ENCODE data around the gene TTC6. TPM values are rescaled to one million over a fixed set of nuclear protein-coding genes. Genes with fewer than 3 reads are reported as not detected.

The TTC6 gene
- polyA plus RNA-seq, 3 donors from 2014 or later: not detected

DNA sequence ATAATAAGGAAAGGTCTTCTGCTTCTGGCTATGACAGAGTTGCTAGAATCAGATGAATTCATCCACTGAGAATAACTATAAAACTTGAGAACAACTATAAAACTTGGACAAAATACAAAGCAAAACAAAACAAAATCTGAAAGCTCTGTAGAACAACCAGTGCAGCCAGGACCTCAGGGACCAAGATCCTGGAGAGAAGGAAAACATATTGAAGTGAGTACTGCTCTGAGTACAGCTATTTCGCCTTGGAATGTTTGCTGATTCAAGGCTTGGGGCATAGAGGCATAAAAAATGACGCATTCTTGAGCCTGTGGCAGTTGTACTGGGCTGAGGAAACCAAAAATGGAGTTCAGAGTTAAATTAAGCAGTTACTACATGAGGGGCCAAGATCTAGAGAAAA is 22.1 kb upstream of the TTC6 start:
- peaks cover 0 to 2% (median 0%) of the 10 kb centered on the region in 3 donors for H3K27me3 Mint-ChIP-seq (ENCODE audit: low read depth in 3 of 3)
- peaks cover 3 to 35% (median 15%) of the 10 kb centered on the region in 6 donors for H3K9me3 Mint-ChIP-seq
- H3K4me3 Mint-ChIP-seq: no peak overlapping the region
- DNase-seq: no peak
- H3K27ac Mint-ChIP-seq: no peak overlapping the region
- H3K36me3 Mint-ChIP-seq: no peaks in the 10 kb centered on the region
- H3K4me1 Mint-ChIP-seq: no peaks in the 10 kb centered on the region

DNA sequence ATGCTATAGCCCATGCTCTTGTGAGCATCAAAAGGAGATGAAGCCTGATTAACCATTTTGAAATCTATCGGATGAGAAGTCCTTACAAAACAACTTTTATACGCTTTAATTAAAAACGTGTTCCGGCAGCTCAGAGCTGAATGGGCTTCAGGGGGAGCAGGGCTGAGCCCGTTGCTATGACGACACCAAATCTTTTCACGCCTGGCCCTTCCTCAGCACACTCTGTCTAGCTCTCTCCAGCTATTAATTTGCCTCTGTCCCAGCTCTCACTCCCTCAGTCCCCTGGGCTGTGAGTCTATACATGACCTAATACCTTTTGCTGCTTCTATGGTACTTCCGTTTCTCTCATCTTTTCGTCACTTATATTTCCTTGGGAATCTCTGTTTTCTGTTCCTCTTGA is 16.2 kb upstream of the TTC6 start:
- no peak for DNase-seq
- H3K9me3 Mint-ChIP-seq: peaks cover 6 to 22% (median 14%) of the 10 kb centered on the region in 6 donors
- no peak overlapping the region for H3K4me3 Mint-ChIP-seq
- H3K4me1 Mint-ChIP-seq: no peaks in the 10 kb centered on the region
- H3K27me3 Mint-ChIP-seq (ENCODE audit: low read depth in 3 of 3): peaks cover 0 to 3% (median 2%) of the 10 kb centered on the region in 3 donors
- H3K27ac Mint-ChIP-seq: no peak overlapping the region
- no peaks in the 10 kb centered on the region for H3K36me3 Mint-ChIP-seq

DNA sequence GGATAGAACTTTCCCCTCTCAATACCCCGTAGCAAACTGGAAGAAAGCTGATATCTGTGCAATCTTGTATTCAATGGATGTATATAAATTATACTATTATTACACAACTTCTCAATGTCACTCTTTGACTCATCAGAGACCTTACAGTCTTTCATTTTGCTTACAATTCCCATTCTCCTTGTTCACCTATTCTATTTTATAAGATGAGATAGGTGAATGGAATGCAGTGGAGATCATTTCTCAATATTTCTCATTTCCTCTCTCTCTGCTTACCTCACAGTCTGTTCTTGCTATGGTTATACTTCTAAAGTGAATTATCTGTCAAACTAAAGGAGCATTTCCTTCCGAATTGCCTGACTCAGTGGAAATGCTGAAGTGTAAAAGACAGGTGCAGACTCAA is 15.3 kb upstream of the TTC6 start:
- Mint-ChIP-seq H3K27ac (no peak overlapping the region), H3K27me3 (ENCODE audit: low read depth in 3 of 3) (peaks cover 0 to 6% (median 2%) of the 10 kb centered on the region in 3 donors), H3K36me3 (no peaks in the 10 kb centered on the region), H3K4me1 (no peaks in the 10 kb centered on the region), H3K4me3 (no peak overlapping the region), H3K9me3 (peaks cover 2 to 24% (median 11%) of the 10 kb centered on the region in 6 donors)
- no peak for DNase-seq

DNA sequence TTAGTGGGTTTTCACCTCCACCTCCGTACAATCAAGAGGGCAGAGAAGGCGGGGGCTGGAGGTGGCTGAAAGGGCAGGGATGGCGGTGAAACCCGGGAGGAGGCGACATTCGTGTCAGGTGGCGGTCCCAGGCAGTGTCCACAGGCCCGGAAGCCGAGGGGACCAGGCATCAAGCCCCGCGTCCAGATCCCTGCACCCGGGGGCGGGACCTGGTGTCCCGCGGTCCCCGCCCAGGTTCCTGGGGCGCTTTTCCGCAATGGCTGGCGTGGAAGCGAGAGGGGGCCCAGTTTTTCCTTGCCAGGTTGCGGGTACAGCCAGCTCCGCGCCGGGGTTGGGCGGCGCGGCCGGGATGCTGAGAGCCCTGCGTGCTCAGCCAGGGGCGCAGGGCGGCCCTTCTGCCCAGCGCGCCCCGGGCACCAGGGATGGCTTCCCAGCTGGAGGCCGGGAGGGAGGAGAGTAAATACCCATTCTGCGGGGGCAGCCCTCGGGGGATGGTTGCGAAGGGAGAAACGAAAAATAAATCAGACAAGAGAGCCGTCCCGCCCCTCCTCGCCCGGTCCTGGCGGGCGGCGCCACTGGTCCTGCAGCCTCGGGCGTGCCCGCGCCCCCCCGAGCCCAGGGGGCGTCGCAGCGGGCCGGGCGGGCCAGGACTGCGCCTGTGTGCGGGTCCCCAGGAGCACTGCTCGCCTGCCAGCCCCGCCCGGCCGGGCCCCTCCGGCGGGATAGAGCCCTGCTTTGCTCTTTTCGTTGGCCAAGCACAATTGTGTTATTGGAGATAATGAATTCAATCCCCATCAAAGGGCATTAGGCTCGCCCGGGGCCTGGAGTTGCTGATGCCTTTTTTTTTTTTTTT is 11.8 kb upstream of the TTC6 start:
- peaks cover 8 to 18% (median 8%) of the 10 kb centered on the region in 3 donors for H3K27me3 Mint-ChIP-seq (ENCODE audit: low read depth in 3 of 3)
- H3K4me3 Mint-ChIP-seq: no peak overlapping the region
- H3K36me3 Mint-ChIP-seq: peaks cover 0 to 3% (median 0%) of the 10 kb centered on the region in 3 donors
- peaks cover 10 to 51% (median 15%) of the 10 kb centered on the region in 6 donors for H3K9me3 Mint-ChIP-seq
- DNase-seq: no peak
- H3K27ac Mint-ChIP-seq: no peak overlapping the region
- H3K4me1 Mint-ChIP-seq: no peaks in the 10 kb centered on the region

DNA sequence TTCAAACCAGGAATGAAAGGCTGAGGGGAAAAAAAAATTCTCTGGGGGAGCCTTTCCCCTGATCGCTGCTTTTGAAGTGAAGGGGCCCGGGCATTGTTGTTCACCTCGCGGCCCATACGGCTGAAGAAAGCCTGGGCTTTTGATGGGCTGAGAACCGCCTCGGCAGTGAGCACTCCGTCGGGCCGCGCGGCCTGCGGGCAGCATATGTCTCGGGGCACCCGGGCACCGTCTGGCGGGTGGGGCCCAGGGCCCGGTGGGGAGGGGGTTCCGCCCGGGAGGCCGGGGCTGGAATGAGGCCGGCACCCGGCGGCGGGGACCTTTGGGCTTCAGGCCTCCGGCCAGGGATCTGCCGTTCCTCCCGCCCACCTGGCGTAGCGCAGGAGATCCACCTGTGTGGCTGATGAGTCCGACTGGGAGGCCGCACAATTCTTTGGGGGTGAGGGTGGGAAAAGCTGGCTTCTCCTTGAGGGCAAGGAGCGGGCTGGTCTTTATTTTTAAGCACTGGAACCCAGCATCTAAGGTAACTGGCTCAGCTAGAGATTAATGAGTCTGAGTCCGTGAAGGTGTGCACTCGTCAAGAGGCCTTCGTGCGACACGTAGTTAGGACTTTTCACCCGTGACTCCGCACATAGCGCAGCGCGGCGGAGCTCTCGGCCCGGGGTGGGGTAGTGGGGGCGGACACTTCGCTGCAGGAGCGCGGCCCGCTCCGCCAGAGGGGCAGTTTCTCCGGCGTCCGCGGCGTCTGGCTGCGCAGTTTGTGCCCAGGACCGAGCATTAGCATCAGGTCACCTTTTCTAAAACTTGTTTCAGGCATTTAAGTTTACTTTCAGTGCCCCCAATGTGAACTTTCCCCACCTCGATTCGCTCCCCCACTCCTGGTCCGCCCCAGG is 11.0 kb upstream of the TTC6 start:
- Mint-ChIP-seq H3K9me3 (peaks cover 12 to 59% (median 22%) of the 10 kb centered on the region in 6 donors), H3K4me3 (no peak overlapping the region), H3K4me1 (no peaks in the 10 kb centered on the region), H3K27me3 (ENCODE audit: low read depth in 3 of 3) (peaks cover 12 to 24% (median 15%) of the 10 kb centered on the region in 3 donors), H3K36me3 (peaks cover 3 to 10% (median 4%) of the 10 kb centered on the region in 3 donors), H3K27ac (no peak overlapping the region)
- DNase-seq: no peak

DNA sequence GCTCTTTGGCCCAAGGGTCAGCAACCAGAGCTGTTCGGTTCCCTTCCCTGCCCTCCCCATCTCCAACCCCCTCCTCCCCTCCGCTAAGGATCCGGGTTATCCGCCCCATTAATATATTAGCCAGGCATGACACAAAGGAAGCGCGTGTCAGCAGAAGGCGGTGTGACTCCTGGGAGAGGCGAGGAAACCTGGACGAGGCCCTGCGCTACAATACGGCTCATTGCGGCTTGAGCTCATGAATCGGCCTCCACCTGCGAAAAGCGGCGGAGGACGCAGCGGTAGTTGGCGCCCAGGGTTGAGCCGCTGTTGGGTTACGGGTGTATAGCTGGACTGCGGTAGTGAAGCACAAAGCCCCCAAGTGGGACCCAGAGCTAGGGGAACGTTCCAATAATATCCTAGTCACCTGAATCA is 10.3 kb upstream of the TTC6 start:
- H3K4me3 Mint-ChIP-seq: no peak overlapping the region
- peaks cover 11 to 56% (median 21%) of the 10 kb centered on the region in 6 donors for H3K9me3 Mint-ChIP-seq
- no peak overlapping the region for H3K27ac Mint-ChIP-seq
- DNase-seq: no peak
- peaks cover 12 to 25% (median 16%) of the 10 kb centered on the region in 3 donors for H3K27me3 Mint-ChIP-seq (ENCODE audit: low read depth in 3 of 3)
- H3K36me3 Mint-ChIP-seq: peaks cover 4 to 12% (median 4%) of the 10 kb centered on the region in 3 donors
- no peaks in the 10 kb centered on the region for H3K4me1 Mint-ChIP-seq

DNA sequence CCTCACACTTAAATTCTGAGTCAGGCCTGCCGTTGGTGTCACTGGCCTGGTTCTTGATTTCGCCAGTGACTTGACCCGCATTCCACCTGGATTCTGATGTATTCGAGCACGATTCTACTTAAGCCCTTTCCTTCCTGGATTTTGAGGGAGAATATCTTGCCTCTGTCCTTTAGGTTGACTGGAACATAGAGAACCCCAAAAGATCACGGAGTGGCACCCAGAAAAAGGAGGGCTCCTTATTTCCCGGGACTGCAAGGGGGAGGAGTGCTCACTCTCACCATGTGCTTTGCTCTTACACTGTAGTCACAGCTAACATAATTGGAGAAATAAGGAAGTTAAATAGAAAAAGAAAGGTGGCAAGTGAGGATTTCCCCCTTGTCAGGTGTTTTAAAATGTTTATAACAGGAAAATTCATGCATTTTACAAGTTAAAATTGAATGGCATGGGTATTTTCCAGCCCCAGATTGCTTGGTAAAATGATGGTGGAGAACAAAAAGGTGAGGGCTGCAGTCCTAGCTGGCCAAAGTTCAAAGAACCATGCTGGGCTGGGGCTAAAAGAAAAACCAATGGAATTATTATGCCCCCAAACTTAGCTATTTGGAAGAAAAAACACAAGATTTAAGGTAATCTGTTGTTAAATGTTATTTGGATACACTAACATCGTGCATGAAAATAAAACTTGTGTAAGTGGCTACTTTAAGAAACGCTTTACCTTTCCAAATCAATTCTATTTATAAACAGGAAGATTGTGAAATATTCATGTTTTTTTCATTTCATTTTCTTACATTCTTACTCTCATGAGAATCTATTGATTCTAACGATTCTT is 9.2 kb upstream of the TTC6 start:
- H3K36me3 Mint-ChIP-seq: peaks cover 4 to 21% (median 13%) of the 10 kb centered on the region in 3 donors
- no peak for DNase-seq
- H3K9me3 Mint-ChIP-seq: peaks cover 9 to 62% (median 27%) of the 10 kb centered on the region in 6 donors
- peaks cover 15 to 31% (median 16%) of the 10 kb centered on the region in 3 donors for H3K27me3 Mint-ChIP-seq (ENCODE audit: low read depth in 3 of 3)
- no peaks in the 10 kb centered on the region for H3K4me1 Mint-ChIP-seq
- H3K4me3 Mint-ChIP-seq: no peak overlapping the region
- H3K27ac Mint-ChIP-seq: no peak overlapping the region

DNA sequence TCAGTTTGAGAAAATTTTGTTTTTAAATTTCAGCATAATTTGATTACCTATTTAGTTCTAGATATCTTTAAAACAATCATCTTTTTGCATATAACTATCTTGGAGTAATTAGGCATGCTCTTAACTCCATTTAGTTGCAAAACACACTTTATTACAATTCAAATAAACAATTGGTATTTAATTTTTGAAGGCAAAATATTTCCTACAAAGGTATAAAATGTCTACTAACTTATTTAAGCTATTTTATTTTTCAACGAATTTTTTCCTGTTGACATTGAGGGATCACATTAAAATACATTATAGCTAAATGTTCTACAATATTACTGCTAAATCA is 8.7 kb upstream of the TTC6 start:
- no peaks in the 10 kb centered on the region for H3K4me1 Mint-ChIP-seq
- peaks cover 16 to 33% (median 18%) of the 10 kb centered on the region in 3 donors for H3K27me3 Mint-ChIP-seq (ENCODE audit: low read depth in 3 of 3)
- no peak overlapping the region for H3K4me3 Mint-ChIP-seq
- peaks cover 4 to 23% (median 13%) of the 10 kb centered on the region in 3 donors for H3K36me3 Mint-ChIP-seq
- no peak overlapping the region for H3K27ac Mint-ChIP-seq
- H3K9me3 Mint-ChIP-seq: peaks cover 11 to 59% (median 28%) of the 10 kb centered on the region in 6 donors
- DNase-seq: no peak

DNA sequence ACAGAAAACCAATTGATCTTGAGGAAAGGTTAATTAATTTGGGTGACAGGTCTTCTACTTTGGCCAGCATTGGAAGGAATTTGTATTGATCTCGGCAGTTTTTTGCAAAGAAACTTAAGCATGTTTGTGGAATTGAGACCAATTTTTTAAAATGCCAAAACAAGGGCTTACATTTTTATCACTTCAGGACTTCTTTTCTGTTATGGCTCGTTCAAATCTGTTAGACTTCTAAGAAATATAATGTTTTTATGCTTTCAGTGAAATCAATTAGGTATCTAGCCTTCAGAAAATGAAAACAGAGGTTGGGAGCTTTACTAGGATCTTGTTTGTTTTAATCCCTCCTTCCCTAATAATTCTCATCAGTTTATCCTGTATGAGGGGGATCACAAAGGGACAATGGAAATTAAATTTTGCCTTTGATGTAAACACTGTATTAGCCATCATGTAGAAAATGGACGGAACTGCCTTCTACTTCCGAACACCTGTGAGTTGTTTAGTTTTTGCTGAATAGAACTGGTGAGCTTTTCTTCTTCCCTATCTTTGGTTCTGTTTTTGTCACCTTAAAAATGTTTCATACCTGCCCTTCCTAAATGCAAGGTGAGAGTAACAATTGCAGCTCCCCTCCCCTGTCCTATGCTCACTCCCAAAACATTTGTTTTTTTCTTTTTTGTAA is 8.2 kb upstream of the TTC6 start:
- H3K27me3 Mint-ChIP-seq (ENCODE audit: low read depth in 3 of 3): peaks cover 16 to 33% (median 18%) of the 10 kb centered on the region in 3 donors

DNA sequence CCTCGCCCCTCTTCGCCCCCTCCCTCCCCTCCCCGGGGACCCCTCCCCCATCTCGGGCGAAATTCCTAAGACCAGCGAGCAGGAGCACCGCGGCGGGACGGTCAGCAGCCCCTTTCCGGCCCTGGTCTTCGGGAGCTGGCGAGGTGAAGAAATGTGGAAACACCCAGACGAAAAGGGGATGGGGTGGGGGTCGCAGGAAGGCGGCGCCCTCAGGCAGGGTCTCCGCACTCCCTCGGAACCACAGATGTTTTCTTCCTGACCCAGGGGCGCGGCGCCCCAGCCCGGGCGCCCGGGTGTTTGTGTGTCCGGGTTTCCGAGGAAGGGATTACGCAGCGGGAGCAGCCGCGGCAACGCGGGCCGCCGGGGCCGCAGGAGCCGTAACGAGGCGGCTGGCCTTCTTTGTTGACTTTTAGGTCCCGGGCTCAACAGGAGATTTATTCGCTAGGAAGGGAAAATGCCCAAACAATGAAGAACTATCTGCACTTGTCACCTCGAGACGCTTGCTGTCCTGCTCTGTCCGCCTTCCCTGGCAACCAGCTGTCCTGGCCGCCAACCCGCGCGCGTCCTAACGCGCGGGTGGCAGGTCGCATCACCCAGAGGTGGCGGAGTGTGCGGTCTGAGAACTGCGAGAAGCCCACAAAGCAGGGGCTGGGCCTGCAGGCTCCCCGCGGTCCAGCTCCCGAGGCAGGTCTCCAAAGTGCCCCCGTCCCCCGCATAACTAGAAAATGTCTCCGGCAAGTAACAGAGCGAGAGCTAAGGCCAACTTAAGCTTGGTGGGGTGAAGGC is 7.4 kb upstream of the TTC6 start:
- H3K9me3 Mint-ChIP-seq: peaks cover 11 to 64% (median 29%) of the 10 kb centered on the region in 6 donors
- H3K27ac Mint-ChIP-seq: no peak overlapping the region
- H3K4me3 Mint-ChIP-seq: no peak overlapping the region
- DNase-seq: no peak
- H3K36me3 Mint-ChIP-seq: peaks cover 4 to 27% (median 13%) of the 10 kb centered on the region in 3 donors
- H3K4me1 Mint-ChIP-seq: no peaks in the 10 kb centered on the region
- H3K27me3 Mint-ChIP-seq (ENCODE audit: low read depth in 3 of 3): peaks cover 17 to 37% (median 18%) of the 10 kb centered on the region in 3 donors

More for the DNA sequence above, 8.2 kb upstream of the TTC6 start:
- peaks cover 11 to 56% (median 28%) of the 10 kb centered on the region in 6 donors for H3K9me3 Mint-ChIP-seq
- H3K27ac Mint-ChIP-seq: no peak overlapping the region
- no peak for DNase-seq
- H3K4me1 Mint-ChIP-seq: no peaks in the 10 kb centered on the region
- no peak overlapping the region for H3K4me3 Mint-ChIP-seq
- H3K36me3 Mint-ChIP-seq: peaks cover 4 to 23% (median 13%) of the 10 kb centered on the region in 3 donors

DNA sequence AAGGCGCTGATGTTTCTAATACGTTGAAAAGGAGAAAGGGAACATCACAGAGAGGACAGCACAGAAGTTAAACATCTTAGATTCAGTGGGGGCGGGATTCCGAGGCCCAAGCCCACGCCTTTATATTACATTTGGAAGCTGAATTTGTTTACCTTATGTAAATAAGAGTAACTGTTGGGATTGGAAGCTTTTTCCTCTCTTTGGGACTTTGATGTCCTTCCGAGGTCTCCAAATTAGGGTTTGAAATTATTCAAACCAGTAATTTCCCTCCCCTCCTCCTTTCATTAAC is 6.8 kb upstream of the TTC6 start:
- Mint-ChIP-seq H3K27ac (no peak overlapping the region), H3K4me1 (no peaks in the 10 kb centered on the region), H3K4me3 (peak overlapping the region in 1 of 5 donors; percentile 40), H3K9me3 (peaks cover 13 to 69% (median 30%) of the 10 kb centered on the region in 6 donors), H3K36me3 (peaks cover 4 to 28% (median 13%) of the 10 kb centered on the region in 3 donors), H3K27me3 (ENCODE audit: low read depth in 3 of 3) (peaks cover 22 to 41% (median 23%) of the 10 kb centered on the region in 3 donors)
- DNase-seq: no peak

DNA sequence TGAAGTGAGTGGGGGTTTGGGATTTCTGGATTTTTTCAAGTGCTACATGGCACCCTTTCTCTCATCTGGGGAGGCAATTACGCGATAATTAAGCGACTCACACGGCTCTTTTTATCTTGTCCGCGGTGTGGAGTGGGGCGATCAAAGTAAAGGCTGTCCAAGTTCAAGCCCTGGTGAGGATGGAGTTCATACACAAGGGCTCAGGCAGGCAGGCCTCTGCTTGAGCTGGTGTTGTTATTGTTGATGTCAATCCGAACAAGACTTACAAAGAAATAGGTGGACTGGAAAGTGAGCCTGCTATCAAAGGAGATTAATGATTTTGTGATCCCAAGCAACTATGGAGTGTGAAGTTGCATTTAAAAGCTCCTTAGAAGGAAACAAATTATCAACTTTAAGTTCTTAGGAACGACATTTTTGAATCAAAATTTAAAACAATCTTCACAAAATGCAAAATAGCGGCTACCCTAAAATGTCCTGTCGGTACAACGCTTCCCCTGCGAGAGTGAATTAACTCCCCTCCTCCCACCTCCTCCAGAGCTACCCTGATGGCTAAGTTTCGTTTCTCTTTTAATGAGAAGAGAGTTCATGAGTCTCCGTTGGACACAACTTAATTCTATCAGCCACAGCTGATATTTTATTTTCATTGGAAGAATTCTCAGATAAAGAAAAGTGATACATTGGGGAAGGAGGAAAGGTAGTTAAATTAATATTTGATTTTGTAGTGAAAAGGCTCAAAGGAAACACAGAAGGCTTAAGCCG is 6.3 kb upstream of the TTC6 start:
- H3K4me1 Mint-ChIP-seq: peaks cover 2 to 4% of the 10 kb centered on the region in 2 donors
- peaks cover 15 to 74% (median 34%) of the 10 kb centered on the region in 6 donors for H3K9me3 Mint-ChIP-seq
- H3K27me3 Mint-ChIP-seq (ENCODE audit: low read depth in 3 of 3): peaks cover 25 to 47% (median 25%) of the 10 kb centered on the region in 3 donors
- no peak overlapping the region for H3K27ac Mint-ChIP-seq
- peaks cover 4 to 30% (median 17%) of the 10 kb centered on the region in 3 donors for H3K36me3 Mint-ChIP-seq
- DNase-seq: no peak
- peak overlapping the region in 1 of 5 donors; percentile 40 for H3K4me3 Mint-ChIP-seq
